HG03196 (cell line): ENCODE data around the gene AIG1.
"Not testable (repeated sequence)": the region's sequence is repeated elsewhere in the genome, so short reads cannot be mapped to it uniquely, and the experiment has no call there.

Experiments
- ATAC-seq: cut with Tn5 transposase; IDR thresholded peaks from one replicate; pipeline ENCODE4 v1.9.1; 2021; ENCODE audit not compliant: unreplicated experiment

Gene AIG1

GRCh38 chr6:143125864-143126573 is 65.3 kb downstream of the AIG1 start:
- ATAC-seq = no peak

- no peak for ATAC-seq
Observed at GRCh38 chr6:143126574-143126941, 65.9 kb downstream of the AIG1 start.

GRCh38 chr6:143127941-143128680 is 67.4 kb downstream of the AIG1 start:
- ATAC-seq = no peak

GRCh38 chr6:143128681-143129015 is 68.0 kb downstream of the AIG1 start:
- no peak for ATAC-seq

- ATAC-seq = no peak
Observed at GRCh38 chr6:143130928-143131327, 70.2 kb downstream of the AIG1 start.

GRCh38 chr6:143135325-143135724 is 74.6 kb downstream of the AIG1 start:
- ATAC-seq = no peak

GRCh38 chr6:143135797-143136561 is 75.3 kb downstream of the AIG1 start:
- ATAC-seq = no peak

- no peak for ATAC-seq
Observed at GRCh38 chr6:143136647-143137046, 76.0 kb downstream of the AIG1 start.

GRCh38 chr6:143139239-143139784 is 78.6 kb downstream of the AIG1 start:
- no peak for ATAC-seq

- ATAC-seq = not testable (repeated sequence)
Observed at GRCh38 chr6:143139884-143140283, 79.2 kb downstream of the AIG1 start.

GRCh38 chr6:143140767-143141166 is 80.1 kb downstream of the AIG1 start:
- no peak for ATAC-seq

- no peak for ATAC-seq
Observed at GRCh38 chr6:143141442-143141841, 80.8 kb downstream of the AIG1 start.

- ATAC-seq = no peak
Observed at GRCh38 chr6:143146186-143146851, 85.6 kb downstream of the AIG1 start.

GRCh38 chr6:143149771-143150170 is 89.1 kb downstream of the AIG1 start:
- no peak for ATAC-seq

- no peak for ATAC-seq
Observed at GRCh38 chr6:143150281-143150680, 89.6 kb downstream of the AIG1 start.

- ATAC-seq = no peak
Observed at GRCh38 chr6:143151381-143151780, 90.7 kb downstream of the AIG1 start.

- ATAC-seq = no peak
Observed at GRCh38 chr6:143155681-143156080, 95.0 kb downstream of the AIG1 start.

GRCh38 chr6:143157131-143157530 is 96.4 kb downstream of the AIG1 start:
- ATAC-seq = no peak

GRCh38 chr6:143158113-143158581 is 97.5 kb downstream of the AIG1 start:
- ATAC-seq = no peak

- ATAC-seq = no peak
Observed at GRCh38 chr6:143159001-143159400, 98.3 kb downstream of the AIG1 start.

- no peak for ATAC-seq
Observed at GRCh38 chr6:143160015-143160414, 99.3 kb downstream of the AIG1 start.
